ENCODE data around the gene GDF15.
A peak's percentile ranks its signal among the peaks of the same experiment; 100 is the strongest.
"Not testable (repeated sequence)": the region's sequence is repeated elsewhere in the genome, so short reads cannot be mapped to it uniquely, and the experiment has no call there.

The GDF15 gene

DNA sequence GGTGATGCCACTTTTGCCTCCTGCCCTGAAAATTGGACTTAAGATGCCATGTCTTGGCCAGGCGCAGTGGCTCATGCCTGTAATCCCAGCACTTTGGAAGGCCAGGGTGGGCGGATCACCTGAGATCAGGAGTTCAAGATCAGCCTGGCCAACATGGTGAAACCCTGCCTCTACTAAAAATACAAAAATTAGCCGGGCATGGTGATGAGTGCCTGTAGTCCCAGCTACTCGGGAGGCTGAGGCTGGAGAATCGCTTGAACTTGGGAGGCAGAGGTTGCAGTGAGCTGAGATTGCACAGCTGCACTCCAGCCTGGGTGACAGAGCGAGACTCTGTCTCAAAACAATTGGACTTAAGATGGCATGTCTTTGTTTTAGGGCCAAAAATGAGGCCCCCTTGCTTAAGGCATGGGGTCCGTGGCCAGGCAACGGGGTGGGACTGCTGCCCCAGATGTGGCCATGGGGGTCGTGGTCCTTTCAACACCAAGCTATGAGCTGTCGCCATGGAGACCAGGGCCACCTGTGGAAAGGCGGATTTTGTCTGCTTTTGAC lies 21.6 kb upstream of the GDF15 start:
- not testable (repeated sequence) for DNase-seq (ENCODE audit: low read depth)

DNA sequence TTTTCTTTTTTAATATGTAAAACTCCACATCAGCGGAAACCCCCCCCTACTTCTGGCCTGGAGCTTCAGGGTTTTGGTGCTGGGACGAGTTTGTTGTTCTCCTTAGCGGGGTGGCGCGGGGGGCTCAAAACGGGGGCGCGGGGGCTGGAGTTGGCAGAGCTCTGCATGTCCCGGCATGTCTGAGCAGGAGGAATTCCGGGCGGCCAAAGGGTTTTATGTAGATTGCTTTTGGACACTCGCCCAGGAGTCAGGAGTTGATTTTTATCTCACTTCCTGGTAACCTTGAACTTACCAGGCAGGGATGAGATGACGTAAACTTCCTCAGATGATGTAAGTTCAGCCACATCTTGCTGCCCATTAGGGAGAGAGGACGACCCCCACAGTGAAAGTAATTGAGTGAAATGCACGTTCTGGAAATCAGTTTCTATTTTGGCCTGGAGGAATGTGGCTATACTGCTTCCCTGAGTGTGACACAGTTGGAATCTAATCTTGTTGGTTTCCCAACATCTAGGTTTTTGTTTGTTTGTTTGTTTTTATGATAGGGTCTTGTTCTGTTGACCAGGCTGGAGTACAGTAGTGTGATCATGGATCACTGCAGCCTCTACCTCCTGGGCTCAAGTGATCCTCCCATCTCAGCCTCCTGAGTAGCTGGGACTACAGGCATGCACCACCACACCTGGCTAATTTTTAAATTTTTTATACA lies 21.0 kb upstream of the GDF15 start:
- no peak for DNase-seq (ENCODE audit: low read depth)

DNA sequence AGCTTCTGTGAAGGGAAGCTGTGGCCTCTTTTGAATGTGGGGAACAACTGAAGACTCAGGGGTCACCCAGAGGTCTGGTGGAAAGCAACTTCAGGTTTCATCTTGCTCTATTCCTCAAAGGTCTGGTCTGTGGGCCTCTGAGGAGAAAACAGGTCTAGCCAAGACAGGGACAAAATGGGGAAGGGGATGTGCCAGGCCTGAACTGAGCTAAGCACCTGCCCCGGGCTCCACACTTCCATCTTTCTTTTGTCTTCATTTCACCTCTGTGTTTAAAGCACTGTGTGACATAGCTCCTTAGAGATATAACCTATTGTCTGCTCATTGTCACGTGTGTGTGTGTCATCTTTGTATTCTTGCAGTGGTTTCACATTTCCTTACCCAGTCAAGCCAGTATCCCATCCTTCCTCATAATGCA lies 19.9 kb upstream of the GDF15 start:
- no peak for DNase-seq (ENCODE audit: low read depth)

DNA sequence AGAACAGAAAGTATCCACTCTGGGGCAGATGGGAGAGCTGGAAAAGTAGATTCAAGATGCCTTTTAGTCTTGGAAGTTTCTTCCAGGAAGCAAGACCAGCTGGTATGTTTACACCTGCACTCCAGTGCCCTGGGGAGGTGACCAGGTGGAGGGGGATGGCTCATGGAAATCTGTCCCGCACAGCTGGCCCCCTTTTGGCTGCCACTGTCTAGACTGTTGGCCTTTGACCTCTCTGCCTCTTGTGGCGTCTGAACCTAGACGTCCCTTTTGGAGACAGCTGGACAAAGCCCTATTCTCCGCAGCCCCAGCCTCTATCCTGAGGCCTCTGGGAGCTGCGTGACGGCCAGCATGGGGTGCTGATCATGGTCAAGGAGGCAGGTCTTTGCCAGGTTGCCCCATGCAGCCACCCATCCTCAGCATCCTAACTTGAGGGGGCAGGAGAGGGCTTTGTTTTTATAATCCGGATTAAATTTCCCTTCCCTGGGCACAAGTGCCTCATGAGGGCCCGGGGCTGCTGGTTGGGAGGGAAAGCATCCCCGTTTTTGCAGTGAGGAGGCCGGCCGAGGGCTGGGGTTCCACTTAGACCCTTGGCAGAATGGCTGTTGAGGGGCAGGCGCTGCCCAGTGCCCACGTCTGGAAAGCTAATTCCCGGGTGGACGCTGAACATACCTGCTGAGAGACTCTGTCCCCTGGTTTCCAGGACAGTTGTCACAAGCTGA lies 17.3 kb upstream of the GDF15 start:
- DNase-seq (ENCODE audit: low read depth): no peak

DNA sequence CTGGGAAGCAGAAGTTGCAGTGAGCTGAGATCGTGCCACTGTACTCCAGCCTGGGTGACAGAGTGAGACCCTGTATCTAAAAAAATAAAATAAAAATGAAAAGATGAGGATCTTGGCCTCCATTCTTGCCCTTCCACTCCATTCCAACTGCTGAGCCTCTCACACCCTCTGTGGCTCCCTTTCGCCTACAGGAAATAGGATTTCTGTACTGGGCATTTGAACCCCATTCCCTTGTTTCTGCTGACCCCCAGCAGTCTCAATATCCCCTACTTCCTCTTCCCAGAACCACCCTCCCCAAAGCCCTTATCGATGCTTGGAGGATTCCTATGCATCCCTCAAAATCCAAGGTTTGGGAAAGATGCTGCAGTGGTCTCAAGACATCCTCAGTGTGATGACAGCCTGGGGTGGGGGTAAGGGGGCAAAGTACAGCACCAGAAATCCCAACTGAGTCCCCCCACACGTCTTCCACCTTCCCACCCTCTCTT lies 12.5 kb upstream of the GDF15 start:
- no peak for DNase-seq (ENCODE audit: low read depth)

DNA sequence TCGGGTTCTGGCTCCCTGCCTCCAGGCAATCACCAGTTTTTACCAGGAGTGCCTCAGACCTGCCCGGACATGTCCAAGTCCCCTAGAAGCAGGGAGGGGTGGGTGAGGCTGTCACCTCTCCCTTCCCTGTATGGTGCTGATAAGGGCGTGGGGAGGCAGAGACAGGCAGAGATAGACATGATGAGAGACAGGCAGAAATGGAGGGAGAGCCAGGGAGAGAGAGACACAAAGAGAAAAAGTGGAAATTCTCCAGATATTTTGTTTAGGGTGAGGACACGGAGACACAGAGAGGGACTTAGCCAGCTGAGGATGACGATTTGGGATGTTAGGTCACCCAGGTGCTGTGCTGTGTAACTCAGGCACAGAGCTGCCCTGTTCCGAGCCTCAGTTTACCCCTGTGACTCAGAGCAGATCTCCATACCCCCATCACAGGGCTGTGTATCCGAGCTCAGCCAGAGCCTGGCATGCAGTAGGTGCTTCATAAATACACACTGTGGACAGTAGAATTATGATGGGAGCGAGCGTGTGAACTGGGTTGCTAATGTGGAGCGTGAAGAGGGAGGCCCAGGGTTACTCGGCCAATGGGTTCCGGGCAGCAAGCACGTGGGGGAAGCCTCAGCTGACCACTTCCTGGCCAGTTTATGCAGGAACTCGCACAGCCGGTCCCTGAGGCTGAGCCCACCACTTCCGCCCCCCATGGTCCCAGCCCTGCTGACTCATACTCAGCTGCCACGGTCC lies 11.9 kb upstream of the GDF15 start:
- DNase-seq (ENCODE audit: low read depth): peak; percentile 19

DNA sequence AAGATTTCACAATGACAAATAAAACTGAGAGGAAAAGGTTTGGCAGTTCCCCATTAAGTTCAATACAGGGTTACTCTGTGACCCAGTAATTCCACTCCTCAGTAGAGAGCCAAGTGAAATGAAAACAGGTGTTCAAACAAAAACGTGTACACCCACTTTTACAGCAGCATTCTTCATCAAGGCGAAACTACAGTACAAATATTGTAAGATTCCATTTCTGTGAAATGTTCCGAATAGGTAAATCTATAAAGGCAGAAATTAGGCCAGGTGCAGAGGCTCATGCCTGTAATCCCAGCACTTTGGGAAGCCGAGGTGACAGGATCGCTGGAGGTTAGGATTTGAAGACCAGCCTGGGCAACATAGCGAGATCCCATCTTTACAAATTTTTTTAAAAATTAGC lies 8.9 kb upstream of the GDF15 start:
- no peak for DNase-seq (ENCODE audit: low read depth)

DNA sequence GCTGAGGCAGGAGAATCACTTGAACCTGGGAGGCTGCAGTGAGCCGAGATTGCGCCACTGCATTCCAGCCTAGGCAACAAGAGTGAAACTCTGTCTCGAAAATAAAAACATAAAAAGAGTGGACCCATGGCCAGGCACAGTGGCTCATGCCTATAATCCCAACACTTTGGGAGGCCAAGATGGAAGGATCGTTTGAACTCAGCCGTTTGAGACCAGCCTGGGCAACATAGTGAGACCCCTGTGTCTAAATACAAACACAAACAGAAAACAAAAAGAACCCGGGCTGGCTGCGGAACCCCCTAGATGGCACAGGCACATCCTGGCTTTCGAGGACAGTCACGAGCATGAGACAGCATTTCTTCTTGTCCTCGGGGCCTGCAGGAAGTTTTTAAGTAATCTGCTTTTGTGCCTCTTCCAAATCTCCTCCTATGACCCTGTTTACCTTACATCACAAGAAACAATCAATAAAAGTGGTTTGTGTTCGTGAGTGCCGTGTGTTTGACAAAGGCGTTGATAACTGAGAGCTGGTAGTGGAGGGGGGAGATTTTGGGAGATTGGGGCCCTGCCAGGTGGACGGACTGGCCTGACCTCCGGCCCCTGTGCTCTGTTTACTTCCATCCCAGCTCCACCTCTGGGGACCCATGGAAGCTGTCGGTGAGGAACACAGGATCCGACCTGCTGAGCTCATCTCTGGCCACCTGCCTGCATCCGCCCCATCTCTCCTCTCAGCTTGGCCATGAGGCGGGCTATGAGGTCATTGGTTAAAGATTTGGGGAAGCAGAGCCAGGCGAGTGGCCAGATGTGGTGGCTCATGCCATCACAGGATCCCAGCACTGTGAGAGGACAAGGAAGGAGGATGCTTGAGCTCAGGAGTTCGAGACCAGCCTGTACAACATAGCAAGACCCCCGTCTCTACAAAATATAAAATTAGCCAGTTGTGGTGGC lies 5.9 kb upstream of the GDF15 start:
- no peak for DNase-seq (ENCODE audit: low read depth)

DNA sequence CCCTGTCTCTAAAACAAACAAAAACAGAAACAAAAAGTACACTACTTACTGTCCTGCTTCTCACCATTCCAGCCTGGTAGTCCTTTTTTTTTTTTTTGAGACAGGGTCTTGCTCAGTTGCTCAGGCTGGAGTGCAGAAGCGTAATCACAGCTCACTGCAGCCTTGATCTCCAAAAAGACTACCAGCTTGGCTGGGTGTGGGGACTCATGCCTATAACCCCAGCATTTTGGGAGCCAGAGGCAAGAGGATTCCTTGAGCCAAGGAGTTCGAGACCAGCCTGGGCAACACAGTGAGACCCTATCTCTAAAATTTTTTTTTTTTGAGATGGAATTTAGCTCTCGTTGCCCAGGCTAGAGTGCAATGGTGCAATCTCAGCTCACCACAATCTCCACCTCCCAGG lies 5.1 kb upstream of the GDF15 start:
- no peak for DNase-seq (ENCODE audit: low read depth)

DNA sequence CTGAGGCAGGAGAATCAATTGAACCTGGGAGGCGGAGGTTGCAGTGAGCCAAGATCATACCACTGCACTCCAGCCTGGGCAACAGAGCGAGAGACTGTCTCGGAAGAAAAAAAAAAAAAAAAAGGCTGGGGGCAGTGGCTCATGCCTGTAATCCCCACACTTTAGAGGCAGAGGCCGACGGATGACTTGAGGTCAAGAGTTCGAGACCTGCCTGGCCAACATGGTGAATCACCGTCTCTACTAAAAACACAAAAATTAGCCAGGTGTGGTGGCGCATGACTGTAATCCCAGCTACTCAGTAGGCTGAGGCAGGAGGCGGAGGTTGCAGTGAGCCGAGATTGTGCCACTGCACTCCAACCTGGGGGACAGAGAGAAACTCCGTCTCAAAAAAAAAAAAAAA lies 2.3 kb upstream of the GDF15 start:
- DNase-seq (ENCODE audit: low read depth): not testable (repeated sequence)

DNA sequence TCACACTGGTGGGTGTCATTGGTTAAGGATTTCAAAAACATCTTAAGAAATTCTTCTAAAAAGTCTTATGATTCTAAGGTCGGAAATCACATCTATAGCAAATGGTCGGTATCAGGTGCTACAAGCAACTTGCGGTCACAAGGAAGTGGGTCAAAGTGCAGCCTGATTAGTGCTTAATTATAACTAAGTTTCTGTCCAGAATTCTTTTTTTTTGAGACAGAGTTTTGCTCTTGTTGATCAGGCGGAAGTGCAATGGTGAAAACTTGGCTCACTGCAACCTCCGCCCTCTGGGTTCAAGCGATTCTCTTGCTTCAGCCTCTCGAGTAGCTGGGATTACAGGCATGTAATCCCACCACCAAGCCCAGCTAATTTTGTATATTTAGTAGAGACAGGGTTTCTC lies 1.2 kb upstream of the GDF15 start:
- no peak for DNase-seq (ENCODE audit: low read depth)

DNA sequence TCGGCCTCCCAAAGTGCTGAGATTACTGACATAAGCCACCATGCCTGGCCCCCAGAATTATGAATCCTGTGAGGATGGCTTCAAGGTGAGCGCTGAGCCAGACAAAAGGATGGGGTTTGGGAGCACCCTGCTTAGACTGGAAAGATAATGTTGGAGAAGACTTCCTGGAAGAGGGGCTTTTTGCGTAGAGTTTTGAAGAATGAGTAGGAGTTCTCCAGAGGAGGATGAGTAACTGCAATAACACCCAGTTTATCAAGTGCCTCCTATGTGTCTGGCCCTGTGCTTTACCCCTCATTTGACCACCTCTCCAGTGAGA lies 641 bp upstream of the GDF15 start:
- no peak for DNase-seq (ENCODE audit: low read depth)

DNA sequence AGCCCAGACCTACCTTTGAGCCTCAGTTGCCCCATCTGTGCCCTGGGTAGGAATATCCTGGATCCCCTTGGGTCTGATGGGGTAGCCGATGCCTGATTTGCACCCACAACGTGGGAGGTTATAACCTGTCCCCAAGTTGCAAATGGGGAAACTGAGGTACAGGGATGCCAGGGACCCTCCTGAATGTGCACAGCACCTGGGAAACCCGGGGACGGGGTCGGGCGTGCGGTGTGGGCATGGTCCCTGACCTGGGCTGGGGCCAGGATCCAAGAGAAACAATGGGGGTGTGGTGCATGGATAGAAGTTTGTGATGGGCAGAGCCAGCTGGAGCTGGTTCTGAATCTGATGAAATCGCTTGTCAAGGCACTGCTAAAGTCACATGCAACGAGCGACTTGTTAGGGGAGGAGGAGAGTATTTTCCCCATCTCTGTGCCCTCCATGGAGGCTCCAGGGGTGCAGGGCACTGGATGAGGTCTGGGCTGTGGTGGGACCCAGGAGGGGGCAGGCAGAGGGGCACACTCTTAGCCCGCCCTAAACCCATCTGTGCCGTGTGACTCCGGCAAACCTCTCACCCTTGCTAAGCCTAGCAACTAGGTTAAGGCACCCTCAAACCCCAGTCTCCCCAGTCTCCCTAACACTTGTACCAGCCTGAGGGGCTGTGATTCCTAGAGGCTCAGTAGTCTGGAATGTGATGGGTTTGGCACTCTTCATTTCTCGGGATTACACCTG lies 749 bp downstream of the GDF15 start:
- DNase-seq (ENCODE audit: low read depth): no peak

DNA sequence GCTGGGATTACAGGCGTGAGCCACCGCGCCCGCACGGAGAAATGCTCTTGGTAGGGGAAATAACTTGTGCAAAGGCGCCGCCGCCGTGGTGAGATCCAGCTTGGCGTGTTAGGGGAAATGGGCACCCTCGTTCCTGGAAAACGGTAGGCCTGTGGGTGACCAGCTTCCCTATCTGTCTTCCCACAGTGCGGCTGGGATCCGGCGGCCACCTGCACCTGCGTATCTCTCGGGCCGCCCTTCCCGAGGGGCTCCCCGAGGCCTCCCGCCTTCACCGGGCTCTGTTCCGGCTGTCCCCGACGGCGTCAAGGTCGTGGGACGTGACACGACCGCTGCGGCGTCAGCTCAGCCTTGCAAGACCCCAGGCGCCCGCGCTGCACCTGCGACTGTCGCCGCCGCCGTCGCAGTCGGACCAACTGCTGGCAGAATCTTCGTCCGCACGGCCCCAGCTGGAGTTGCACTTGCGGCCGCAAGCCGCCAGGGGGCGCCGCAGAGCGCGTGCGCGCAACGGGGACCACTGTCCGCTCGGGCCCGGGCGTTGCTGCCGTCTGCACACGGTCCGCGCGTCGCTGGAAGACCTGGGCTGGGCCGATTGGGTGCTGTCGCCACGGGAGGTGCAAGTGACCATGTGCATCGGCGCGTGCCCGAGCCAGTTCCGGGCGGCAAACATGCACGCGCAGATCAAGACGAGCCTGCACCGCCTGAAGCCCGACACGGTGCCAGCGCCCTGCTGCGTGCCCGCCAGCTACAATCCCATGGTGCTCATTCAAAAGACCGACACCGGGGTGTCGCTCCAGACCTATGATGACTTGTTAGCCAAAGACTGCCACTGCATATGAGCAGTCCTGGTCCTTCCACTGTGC lies 2.4 kb downstream of the GDF15 start:
- peak; percentile 68 for DNase-seq (ENCODE audit: low read depth)

DNA sequence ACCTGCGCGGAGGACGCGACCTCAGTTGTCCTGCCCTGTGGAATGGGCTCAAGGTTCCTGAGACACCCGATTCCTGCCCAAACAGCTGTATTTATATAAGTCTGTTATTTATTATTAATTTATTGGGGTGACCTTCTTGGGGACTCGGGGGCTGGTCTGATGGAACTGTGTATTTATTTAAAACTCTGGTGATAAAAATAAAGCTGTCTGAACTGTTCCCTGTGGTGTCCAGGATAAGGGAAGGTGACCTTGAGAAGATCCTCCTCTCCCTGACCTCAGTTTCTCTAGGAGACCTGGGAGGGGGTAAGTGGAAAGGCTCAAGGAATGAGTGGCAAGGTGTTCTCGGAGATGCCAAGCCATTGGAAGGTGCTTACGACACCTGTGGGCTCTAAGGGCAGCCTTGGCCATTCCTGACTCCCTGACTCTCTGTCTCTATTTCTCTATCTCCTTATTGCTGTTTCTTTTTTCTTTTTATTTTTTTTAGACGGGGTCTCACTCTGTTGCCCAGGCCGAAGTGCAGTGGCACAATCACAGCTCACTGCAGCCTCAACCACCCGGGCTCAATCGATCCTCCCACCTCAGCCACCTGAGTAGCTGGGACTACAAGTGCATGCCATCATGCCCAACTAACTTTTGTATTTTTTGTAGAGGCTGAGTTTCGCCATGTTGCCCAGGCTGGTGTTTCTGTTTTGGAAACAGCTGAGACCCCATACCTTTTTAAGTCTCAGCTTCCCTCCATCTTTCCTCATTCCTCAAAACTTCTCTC lies 3.2 kb downstream of the GDF15 start:
- no peak for DNase-seq (ENCODE audit: low read depth)

DNA sequence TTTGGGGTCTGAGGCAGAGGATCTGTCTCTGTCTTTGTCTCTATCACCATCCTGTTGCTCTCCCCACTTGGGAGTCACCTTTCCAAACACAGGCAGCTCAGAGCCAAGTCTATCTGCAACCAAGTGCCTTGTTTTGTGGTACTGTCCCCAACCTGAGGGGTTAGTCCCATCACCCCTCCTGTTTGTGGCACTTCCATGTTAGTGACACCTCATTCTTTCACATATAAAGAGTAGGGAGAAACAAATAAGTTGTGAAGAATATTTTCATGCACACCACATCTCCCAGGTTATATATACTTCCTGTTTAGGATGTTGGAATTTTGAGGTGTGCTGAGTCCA lies 3.7 kb downstream of the GDF15 start:
- DNase-seq (ENCODE audit: low read depth): no peak

DNA sequence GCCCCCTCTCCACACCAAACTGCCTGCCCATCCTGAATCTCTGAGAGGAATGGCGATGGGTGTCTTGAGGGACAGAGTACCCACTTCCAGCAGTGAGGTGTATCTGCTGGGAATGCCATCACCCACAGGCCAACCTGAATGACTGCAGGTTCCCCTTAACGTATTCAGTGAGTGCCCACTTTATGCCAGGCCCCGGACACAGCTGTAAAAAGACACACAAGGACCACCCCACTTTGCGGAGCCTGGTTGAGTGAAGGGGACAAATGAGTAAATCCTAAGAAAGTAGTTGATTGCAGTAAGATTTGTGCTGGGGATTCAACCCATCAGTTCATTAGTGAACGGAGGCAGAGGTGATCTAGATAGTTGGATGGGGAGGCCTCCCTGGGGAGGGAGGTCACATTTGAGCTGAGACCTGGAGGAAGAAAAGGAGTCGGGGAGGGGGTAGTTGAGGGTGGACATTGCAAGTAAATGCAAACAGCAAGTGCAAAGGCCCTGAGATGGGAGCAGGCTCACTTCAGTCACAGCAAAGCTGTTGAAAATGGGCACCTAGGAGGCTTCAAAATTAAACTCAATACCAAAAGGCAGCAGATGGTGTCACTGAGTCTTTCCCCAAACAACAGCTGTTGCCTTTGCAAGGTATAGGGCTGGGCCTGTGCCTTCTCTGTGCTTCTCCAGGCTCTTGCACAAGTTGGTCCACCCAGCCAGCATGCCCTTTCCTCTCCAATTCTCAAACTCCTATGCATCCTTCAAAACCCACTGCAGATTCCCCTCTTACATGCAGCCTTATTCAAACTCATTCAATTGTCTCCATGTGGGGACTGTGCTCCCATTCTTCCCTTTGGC lies 4.3 kb downstream of the GDF15 start:
- DNase-seq (ENCODE audit: low read depth): no peak

DNA sequence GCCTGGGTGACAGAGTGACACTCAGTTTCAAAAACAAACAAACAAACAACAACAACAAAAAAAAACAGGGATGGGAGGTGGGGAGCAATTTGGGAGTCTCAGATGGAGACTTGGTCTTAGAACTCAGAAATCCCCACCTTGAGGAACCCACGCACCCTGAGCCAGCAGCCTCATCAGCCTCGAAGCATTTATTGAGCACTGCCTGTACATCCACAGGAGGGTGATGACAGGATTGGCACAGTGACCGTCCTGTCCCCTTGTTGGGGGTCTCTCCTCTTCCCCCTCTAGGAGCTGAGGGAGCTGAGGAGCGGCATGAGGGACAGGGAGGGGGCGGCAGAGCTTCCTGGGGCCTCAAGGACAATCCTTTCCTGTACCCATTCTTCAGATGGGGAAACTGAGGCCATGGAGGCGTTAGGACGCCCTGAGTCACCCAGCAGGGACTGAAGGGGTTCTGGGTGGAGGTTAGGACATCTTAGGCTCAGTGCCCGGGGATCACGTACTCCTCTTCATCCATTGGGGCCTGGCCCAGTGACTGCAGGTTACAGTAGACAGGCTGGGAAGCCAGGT lies 5.6 kb downstream of the GDF15 start:
- no peak for DNase-seq (ENCODE audit: low read depth)
